Measurements from ENCODE around the gene IWS1.

IWS1 gene

DNA sequence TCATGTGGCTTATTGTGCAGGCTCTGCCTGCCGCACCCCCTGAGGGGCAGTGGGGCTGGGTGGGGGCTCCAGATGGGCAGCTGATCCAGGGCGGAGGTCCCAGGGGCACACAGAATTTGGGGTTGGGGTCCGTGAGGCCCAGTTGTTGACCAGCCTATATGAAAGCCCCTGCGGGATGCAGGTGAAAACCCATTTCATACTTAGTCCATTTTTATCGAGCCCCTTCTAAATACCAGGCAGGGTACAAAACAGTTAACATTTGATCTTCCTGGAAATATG, 39.8 kb upstream of the IWS1 start:
- Mint-ChIP-seq H3K27me3 (ENCODE audit: low read depth) (peaks cover 30% of the 10 kb centered on the region), H3K9me3 (peaks cover 6% of the 10 kb centered on the region), H3K27ac (no peak overlapping the region), H3K4me1 (ENCODE audit: low read depth) (peaks cover 21% of the 10 kb centered on the region), H3K4me3 (no peak overlapping the region), H3K36me3 (ENCODE audit: low read depth) (peaks cover 4% of the 10 kb centered on the region)
- no peak for DNase-seq (ENCODE audit: low spot score)

DNA sequence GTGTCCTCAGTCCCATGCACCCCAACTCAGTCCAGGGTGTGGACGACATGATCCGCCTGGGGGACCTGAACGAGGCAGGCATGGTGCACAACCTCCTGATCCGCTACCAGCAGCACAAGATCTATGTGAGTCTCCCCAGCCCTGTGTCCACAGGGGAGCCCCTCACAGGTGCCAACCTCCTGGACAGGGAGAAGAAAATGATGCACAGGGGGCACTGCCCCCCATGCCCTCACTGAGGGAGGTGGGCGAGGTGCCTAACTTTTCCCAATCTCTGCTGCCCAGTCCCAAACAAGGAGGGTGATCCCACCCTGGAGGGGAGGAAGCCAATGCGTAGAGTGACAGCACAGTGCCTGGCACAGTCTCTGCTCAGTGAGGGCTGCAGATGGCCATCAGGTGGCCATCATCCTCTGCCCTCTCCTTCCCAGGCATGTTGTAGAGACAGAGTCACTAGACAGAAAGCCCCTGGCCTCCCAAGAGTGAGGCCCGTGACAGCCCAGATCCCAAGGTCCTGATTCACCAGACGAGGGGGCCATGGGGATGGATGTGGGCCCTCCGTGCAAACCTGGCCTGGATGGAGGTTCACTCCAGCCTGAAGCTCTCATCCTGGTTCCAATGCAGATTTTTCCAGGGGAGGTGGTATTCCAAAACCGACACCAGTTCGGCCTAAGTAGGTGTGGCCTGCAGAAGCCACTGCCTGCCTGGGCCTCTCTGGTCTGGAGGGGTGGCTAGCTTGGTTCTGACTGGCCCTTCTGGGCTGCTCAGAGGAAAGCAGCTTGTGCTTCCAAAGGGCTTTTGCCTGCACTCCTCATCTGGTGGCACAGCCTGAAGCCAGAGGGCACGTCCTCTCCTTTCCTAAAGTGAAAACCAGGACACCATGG, 39.2 kb upstream of the IWS1 start:
- DNase-seq (ENCODE audit: low spot score): no peak
- Mint-ChIP-seq H3K4me1 (ENCODE audit: low read depth) (peaks cover 21% of the 10 kb centered on the region), H3K9me3 (peaks cover 6% of the 10 kb centered on the region), H3K4me3 (no peak overlapping the region), H3K36me3 (ENCODE audit: low read depth) (peaks cover 4% of the 10 kb centered on the region), H3K27ac (no peak overlapping the region), H3K27me3 (ENCODE audit: low read depth) (peaks cover 28% of the 10 kb centered on the region)

DNA sequence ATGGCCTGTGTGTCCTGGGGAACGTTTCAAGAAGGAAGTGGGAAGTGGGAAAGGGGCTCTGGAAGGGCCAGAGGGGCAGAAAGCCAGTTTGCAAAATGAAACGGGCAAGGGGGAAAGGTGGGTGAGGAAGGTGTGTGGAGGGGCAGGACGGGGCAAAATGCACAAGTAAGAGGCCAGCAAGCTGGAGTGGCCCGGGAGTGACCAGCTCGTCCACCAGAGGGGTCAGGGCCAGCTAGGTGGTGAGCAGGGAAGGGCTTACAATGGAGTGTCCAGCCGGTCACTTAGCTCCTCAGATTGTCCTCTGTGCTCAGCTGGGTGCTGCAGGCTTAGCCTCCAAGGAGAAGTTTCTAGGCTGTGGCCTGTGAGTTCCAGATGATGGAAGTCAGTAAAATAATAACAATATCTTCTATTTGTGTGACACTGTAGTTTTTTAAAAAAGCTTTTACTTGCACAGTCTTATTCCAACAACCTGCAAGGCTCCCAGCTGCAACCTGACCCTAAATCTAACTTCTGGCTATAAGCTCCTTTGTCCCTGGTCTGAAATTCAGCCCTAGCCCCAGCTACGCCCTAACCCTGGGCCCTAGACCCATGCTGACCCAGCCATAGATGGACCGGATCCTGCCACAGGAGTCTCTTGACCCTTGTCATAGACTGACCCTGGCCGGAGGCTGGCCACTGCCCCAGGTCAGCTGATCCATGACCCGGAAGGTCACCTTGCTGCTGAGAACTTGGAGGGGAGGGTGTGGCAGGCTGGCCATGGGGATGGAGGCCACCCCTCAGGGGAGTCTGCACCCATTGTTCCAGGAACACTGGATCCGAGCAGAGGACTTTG, 38.4 kb upstream of the IWS1 start:
- H3K27ac Mint-ChIP-seq: no peak overlapping the region
- no peak overlapping the region for H3K4me3 Mint-ChIP-seq
- peaks cover 6% of the 10 kb centered on the region for H3K9me3 Mint-ChIP-seq
- no peak for DNase-seq (ENCODE audit: low spot score)
- peaks cover 28% of the 10 kb centered on the region for H3K27me3 Mint-ChIP-seq (ENCODE audit: low read depth)
- peaks cover 4% of the 10 kb centered on the region for H3K36me3 Mint-ChIP-seq (ENCODE audit: low read depth)
- H3K4me1 Mint-ChIP-seq (ENCODE audit: low read depth): peaks cover 21% of the 10 kb centered on the region

DNA sequence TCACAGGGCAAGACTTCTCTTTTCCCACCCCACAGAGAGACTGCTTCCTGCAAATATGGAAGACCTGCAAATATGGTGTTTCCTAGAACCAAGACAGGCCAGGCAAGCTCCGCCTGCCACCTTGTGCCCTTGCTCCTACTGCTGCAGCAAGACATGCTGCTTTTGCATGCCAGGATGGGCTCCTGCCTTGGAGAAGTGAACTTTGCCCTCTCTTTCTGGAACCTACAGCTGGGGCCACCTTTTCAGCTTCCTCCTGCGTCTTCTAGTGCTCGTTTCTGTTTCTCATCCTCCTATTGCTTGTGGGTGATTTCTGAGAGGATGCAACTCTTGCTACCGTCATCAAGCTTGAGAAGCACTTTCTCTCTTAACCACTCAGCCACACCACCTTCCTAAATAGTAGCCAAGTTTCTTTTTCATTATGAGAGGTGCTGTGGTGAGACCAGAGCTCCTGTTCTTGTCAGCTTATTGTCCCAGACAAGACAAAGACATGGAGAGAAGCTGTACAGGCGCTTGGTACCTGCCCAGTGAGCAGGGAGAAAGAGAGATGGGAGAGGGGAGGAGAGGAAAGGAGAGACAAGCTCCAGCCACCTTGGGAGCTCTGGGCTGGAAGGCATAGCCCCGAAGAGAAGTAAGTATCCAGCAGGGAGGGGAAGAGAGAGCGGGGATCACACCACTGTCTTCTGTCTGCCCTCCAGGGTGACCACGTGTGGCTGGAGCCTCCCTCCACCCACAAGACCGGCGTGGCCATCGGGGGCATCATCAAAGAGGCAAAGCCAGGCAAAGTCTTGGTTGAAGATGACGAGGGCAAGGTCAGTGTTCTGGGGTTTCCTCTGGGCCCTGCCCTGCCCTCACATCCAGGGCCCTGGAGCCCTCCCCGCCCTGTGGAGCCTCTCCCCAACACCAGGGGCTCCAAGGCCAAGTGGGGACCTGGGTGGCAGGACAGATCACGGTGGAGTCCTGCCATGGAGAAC, 37.5 kb upstream of the IWS1 start:
- H3K4me1 Mint-ChIP-seq (ENCODE audit: low read depth): peaks cover 21% of the 10 kb centered on the region
- H3K4me3 Mint-ChIP-seq: peak overlapping the region; percentile 62
- peaks cover 6% of the 10 kb centered on the region for H3K9me3 Mint-ChIP-seq
- peak overlapping the region; percentile 81 for H3K27ac Mint-ChIP-seq
- peaks cover 4% of the 10 kb centered on the region for H3K36me3 Mint-ChIP-seq (ENCODE audit: low read depth)
- peaks cover 26% of the 10 kb centered on the region for H3K27me3 Mint-ChIP-seq (ENCODE audit: low read depth)
- peak; percentile 62 for DNase-seq (ENCODE audit: low spot score)

DNA sequence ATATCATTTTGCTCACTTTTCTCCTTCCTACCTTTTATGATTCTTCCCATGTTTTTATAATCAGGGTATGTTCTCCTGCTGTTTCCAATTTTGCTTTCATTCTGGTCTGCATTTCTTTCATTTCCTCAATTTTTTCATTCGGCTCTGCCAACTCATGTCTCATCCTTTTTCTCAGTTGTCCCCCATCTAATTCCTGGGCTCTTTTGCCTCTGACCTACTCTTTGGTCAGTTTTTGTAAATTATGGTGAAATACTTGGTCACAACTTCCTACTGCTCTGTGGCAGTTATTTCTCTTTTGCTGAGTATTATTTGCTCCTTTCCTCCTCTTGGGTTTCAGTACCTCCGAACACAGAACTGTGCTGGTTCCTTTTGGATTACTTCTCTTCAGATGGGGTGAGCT, 36.6 kb upstream of the IWS1 start:
- Mint-ChIP-seq H3K4me1 (ENCODE audit: low read depth) (peaks cover 21% of the 10 kb centered on the region), H3K27me3 (ENCODE audit: low read depth) (peaks cover 29% of the 10 kb centered on the region), H3K4me3 (no peak overlapping the region)

DNA sequence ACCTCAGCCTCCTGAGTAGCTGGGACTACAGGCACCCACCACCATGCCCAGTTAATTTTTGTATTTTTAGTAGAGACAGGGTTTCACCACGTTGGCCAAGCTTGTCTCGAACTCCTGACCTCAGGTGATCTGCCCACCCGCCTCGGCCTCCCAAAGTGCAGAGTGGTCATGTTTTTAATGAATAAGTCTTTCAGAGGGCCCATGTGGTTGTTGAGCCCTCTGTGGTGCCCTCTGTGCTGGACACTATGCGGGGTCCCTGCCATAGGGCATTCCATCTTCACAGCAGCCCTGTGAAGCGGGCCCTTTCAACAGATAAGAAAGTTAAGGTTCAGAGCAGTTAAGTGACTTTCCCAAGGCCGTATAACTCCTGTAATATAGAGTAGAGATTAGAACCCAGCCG, 35.1 kb upstream of the IWS1 start:
- Mint-ChIP-seq H3K36me3 (ENCODE audit: low read depth) (peaks cover 4% of the 10 kb centered on the region), H3K4me1 (ENCODE audit: low read depth) (peaks cover 21% of the 10 kb centered on the region), H3K27ac (no peak overlapping the region), H3K27me3 (ENCODE audit: low read depth) (peaks cover 42% of the 10 kb centered on the region), H3K9me3 (peaks cover 14% of the 10 kb centered on the region), H3K4me3 (no peak overlapping the region)
- no peak for DNase-seq (ENCODE audit: low spot score)

More for the DNA sequence above, 36.6 kb upstream of the IWS1 start:
- H3K36me3 Mint-ChIP-seq (ENCODE audit: low read depth): peaks cover 4% of the 10 kb centered on the region
- H3K9me3 Mint-ChIP-seq: peaks cover 6% of the 10 kb centered on the region
- no peak overlapping the region for H3K27ac Mint-ChIP-seq
- no peak for DNase-seq (ENCODE audit: low spot score)

DNA sequence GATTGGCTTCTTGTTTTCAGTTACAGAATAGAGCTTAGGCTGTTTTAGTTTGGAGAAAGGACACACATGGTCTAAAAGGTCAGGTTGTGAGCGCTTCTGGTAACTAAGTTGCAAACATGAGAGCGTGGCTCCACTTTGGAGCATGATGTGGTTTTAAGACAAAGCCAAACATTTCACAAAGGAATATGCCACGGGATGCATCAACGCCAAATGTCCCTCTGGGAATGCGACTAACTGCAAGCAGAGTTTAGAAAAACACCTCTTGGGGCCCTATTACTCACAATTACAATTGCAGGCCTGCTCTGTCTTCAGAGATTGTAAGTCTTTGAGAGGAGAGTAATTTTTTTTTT, 34.6 kb upstream of the IWS1 start:
- DNase-seq (ENCODE audit: low spot score): no peak
- Mint-ChIP-seq H3K4me1 (ENCODE audit: low read depth) (peaks cover 21% of the 10 kb centered on the region), H3K9me3 (peaks cover 14% of the 10 kb centered on the region), H3K27ac (no peak overlapping the region), H3K36me3 (ENCODE audit: low read depth) (peaks cover 4% of the 10 kb centered on the region), H3K27me3 (ENCODE audit: low read depth) (peaks cover 46% of the 10 kb centered on the region), H3K4me3 (no peak overlapping the region)

DNA sequence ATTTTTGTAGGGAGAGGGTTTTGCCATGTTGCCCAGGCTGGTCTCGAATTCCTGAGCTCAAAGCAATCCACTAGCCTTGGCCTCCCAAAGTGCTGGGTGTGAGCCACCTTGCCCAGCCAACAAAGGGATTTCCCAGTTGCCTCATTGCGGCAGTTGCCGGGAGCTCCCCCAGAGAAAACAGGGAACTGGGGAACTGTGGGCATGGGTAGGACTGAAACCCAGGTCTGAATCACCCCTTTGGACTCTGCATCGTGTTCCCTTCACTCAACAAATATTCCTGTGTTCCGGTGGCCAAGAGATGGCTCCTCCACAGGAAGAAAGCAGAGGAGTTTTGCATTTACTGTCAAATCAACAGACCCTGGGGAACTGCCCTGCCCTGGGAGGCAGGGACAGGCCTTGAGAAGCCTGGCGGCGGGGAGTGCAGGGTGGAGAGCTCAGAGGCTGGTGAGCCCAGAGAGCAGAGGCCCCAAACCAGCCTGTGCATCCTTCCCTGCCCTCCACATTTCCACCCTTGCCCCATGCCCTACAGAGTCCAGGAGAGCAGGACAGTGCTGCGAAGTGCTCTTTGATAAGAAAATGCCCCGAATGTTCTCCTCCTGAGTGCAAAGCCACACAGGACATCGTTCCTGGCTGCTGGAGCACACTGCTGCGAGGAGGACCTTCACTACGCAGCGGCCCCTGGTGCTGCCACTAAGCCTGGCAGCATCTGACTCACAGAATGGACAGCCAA, 34.1 kb upstream of the IWS1 start:
- Mint-ChIP-seq H3K4me1 (ENCODE audit: low read depth) (peaks cover 22% of the 10 kb centered on the region), H3K36me3 (ENCODE audit: low read depth) (peaks cover 4% of the 10 kb centered on the region), H3K27me3 (ENCODE audit: low read depth) (peaks cover 52% of the 10 kb centered on the region), H3K4me3 (no peak overlapping the region), H3K27ac (no peak overlapping the region), H3K9me3 (peaks cover 14% of the 10 kb centered on the region)
- no peak for DNase-seq (ENCODE audit: low spot score)

DNA sequence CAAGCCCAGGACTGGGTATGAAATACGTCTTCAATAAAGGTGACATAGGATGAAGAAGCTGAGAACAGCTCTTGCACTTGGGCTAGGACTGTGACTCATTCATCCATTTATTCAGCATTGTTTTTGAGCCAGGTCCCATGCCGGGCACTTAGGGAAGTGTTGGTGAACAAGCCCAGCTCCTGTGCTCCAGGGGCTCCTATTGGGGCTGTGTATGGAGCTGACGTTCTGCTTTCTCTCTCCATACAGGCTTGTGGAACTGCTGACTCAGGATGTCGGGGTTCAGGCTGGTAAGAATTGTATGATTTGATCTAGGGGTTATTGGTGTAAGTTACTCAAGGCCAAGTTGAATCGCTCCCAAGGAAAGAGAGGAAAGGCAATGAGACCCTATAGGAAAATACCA, 33.2 kb upstream of the IWS1 start:
- Mint-ChIP-seq H3K27ac (no peak overlapping the region), H3K27me3 (ENCODE audit: low read depth) (peaks cover 55% of the 10 kb centered on the region)

DNA sequence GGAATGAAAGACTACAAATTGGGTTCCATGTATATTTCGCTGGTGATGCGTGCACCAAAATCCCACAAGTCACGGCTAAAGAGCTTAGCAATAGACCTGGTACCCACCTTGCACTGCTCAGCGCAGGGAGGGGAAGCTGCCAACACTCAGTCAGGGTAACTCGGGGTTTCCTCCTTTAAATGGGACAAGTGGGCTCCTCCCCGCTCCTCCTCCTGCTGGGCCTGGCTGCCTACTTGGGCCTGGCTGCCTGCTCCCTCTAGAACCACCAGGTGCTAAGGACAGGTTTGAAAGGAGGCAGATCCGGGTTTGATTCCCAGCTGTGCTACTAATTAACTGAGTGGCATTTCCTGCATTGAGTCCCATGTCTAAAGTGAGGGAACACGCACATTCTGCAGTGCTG, 32.6 kb upstream of the IWS1 start:
- Mint-ChIP-seq H3K36me3 (ENCODE audit: low read depth) (peaks cover 4% of the 10 kb centered on the region), H3K27ac (no peak overlapping the region), H3K9me3 (peaks cover 14% of the 10 kb centered on the region), H3K27me3 (ENCODE audit: low read depth) (peaks cover 56% of the 10 kb centered on the region), H3K4me3 (no peak overlapping the region), H3K4me1 (ENCODE audit: low read depth) (peaks cover 18% of the 10 kb centered on the region)
- DNase-seq (ENCODE audit: low spot score): no peak

More for the DNA sequence above, 33.2 kb upstream of the IWS1 start:
- Mint-ChIP-seq H3K4me3 (no peak overlapping the region), H3K4me1 (ENCODE audit: low read depth) (peaks cover 24% of the 10 kb centered on the region), H3K36me3 (ENCODE audit: low read depth) (peaks cover 4% of the 10 kb centered on the region), H3K9me3 (peaks cover 14% of the 10 kb centered on the region)
- DNase-seq (ENCODE audit: low spot score): no peak

DNA sequence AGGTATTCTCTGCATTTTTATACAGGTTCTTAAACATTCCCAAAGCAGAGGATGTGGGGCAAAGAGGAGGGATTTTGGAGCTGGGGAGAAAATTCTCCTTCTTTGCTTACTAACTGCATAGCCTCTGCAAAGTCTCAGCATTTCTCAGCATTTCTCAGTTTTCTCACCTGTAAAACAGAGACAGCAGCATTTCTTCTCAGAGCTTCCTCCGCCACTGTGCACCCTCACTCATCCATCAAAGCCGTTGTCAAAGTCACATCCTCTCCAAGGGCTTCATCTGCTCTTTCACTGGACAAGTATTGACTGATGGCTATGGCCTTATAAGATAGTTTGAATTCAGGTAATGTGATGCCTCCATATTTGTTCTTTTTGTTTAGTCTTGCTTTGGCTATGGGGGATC, 26.6 kb upstream of the IWS1 start:
- H3K4me1 Mint-ChIP-seq (ENCODE audit: low read depth): peaks cover 4% of the 10 kb centered on the region

DNA sequence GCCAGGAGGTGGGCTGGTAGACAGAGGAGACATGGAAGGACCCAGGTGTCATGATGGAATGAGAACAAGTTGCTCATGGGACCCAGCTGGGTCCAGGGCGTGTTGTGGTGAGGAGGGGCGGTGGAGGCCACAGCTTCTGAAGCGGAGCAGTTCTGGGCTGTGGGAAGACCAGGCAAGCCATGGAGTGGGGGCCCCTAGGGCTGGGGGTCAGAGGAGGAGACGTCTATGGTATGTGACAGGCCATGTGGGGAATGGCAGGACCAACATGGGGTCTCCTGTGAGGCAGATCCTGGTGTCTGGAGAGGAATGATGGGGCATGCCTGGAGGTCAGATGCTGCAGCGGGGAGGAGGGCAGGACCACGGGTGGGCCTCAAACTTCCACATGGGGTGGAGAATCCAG, 26.0 kb upstream of the IWS1 start:
- Mint-ChIP-seq H3K4me3 (no peak overlapping the region), H3K27me3 (ENCODE audit: low read depth) (peaks cover 68% of the 10 kb centered on the region), H3K9me3 (peaks cover 8% of the 10 kb centered on the region), H3K4me1 (ENCODE audit: low read depth) (peaks cover 4% of the 10 kb centered on the region), H3K27ac (no peak overlapping the region), H3K36me3 (ENCODE audit: low read depth) (no peaks in the 10 kb centered on the region)
- no peak for DNase-seq (ENCODE audit: low spot score)

More for the DNA sequence above, 26.6 kb upstream of the IWS1 start:
- DNase-seq (ENCODE audit: low spot score): no peak
- no peak overlapping the region for H3K4me3 Mint-ChIP-seq
- peaks cover 8% of the 10 kb centered on the region for H3K9me3 Mint-ChIP-seq
- H3K27me3 Mint-ChIP-seq (ENCODE audit: low read depth): peaks cover 69% of the 10 kb centered on the region
- no peak overlapping the region for H3K27ac Mint-ChIP-seq
- no peaks in the 10 kb centered on the region for H3K36me3 Mint-ChIP-seq (ENCODE audit: low read depth)

DNA sequence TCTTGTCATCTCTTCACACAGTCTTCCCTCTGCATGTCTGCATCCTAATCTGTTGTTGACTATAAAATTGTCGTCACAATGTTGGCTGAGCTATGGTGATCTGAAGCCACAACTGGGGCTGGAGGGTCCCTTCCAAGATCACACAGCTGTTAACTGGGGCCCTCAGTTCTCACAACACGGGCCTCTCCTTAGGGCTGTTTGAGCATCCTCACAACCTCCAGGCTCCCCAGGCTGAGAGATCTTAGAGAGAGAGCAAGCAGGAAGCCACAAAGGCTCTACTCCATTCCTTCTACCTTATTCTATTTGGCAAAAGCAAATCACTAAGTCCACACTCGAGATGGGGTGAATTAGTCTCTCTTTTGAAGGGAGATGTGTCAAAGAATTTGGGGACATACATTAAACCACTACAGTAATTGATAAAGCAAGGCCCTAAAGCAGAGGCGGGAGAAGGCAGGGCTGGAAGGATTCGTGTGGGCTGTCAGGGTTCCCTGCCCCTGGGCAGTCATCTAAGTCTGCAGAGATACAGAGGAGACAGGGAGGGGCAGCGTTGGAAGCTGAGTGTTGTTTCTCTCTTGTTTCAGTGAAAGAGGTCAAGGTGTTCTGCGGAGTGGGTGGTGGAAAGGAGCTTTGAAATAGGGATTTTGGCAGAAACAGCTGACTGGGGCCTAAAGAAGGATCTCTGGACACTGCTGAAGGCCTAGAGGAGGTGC, 25.1 kb upstream of the IWS1 start:
- no peak for DNase-seq (ENCODE audit: low spot score)
- Mint-ChIP-seq H3K9me3 (no peaks in the 10 kb centered on the region), H3K36me3 (ENCODE audit: low read depth) (no peaks in the 10 kb centered on the region), H3K4me3 (no peak overlapping the region), H3K27me3 (ENCODE audit: low read depth) (peaks cover 66% of the 10 kb centered on the region), H3K4me1 (ENCODE audit: low read depth) (peaks cover 4% of the 10 kb centered on the region), H3K27ac (no peak overlapping the region)
